ENCODE data around the gene CTNNA3.

Gene CTNNA3

DNA sequence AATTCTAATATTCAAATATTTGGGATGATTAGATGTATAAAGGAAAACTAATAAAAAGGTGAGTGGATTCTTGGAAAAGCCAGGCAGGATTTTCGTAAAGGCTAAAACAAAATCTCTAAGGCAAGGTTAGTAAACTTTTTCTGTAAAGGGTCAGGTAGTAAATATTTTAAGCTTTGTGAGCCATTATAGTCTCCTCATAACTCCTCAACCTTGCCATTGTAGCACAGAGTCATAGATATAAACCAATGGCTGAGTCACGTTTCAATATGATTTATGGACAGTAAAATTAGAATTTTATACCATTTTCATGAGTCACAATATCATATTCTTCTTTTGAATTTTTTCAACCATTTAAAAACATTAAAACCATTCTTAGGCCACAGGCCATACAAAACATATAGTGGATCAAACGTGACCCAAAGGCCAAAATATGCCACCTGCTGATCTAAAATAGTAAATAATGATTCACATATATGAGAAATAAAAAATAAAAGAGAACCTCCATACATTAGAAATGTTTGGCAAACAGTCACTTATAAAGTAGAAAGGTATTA lies 1422.0 kb downstream of the CTNNA3 start:
- no peak for DNase-seq

DNA sequence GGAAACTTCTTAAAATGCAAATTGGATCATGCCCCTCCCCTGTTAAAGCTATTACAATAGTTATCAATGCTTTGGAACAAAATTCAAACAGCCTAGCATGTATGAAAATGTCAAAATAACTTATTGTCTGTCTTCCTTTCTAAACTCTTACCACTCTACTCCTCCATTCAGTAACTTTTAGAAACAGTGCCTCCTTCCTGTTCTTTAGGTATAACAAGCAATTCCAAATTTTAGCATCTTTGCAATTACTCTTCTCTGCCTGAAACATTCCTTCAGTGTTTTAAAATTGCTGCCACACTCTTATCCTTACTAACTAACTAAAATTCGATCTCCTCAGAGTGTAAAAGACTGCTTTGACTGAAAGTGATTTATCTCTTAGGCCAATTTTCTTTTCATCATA lies 1430.6 kb downstream of the CTNNA3 start:
- DNase-seq = no peak

DNA sequence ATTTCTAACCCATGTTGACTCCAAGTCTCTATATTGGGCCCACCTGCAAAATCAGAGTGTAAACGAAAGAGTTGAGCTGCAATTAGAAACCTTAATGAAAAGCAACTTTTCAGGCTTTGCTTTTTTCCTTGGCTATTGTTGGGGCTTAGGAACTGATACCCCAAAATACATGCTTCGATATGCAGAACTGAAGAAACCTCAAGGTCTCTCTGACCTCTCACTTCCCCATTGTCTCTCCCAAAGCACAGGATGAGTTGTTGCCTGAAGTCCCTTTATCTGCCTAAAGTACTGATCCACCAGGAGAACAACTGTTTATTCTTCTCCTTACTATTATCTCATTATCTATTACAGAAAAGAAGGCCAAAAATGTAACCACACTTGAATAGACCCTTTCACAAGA lies 1436.2 kb downstream of the CTNNA3 start:
- DNase-seq = no peak

DNA sequence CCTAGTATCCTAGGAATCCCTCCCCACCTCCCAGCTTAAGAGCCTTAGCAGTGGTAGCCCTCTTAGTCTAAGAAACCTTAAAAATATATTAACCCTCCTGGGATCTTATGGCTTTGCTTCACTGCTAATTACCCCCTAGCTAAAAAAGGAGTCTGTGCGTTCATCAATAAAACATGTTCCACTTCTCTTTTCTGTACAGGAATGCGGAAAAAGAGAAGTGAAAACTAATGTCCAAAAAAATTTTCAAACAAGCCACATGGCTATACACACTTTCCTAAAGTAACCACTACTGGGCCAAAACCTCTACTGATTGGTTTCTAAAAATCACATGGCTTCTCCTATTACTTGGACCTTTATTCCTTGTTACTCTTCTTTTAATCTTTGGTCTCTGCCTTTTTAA lies 1437.3 kb downstream of the CTNNA3 start:
- no peak for DNase-seq

DNA sequence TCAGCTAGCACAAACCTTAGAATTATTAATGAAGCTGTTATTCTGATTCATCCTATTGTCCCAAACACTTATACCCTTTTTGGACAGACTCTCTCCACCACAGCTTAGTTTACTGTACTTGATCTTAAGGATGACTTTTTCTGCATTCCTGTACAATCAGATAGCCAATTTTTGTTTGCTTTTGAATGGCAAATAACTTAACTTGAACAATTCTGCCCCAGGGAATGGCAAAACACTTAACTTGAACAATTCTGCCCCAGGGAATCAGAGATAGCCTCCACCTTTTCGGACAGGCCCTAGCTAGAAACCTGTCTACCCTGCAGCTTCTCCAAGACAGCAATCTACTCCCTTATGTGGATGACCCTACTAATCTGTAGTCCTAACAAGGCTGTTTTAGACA lies 1438.2 kb downstream of the CTNNA3 start:
- no peak for DNase-seq

DNA sequence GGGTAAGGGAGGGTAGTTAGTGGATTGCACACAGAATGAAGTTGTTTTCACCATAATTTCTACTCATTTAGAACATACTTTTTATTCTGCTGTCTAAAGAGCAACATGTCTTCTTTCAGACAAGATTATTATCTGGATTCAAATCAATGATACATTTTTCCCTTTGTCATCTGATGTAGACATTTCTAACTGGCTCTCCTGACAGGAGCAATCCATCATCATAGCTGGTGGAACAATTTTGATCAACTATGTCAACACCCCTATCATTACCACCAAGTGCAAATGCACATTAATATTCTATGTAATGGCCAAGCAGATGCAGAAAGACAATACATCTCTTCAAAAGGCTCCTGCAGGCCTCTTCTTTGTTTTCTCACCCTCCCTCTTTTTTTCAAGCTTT lies 1443.0 kb downstream of the CTNNA3 start:
- DNase-seq = no peak

DNA sequence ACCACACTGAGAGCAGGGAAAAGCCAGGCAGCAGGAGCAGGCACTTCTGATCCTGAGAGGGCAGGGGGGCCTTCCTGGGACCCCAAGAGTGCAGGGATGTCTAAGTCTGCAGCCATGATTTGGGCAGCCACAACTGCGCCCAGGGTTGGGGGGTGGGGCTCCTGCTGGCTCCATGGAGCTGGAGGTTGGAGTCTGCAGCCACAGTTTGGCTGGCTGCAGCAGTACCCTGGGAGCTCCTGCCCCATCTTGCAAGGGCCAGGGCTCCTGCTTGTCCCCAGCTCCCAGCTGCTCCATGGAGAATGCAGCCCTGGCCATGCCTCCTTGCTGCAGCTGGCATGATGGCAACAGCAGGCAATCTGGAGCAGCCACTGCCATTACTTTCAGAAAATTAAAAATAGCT lies 1449.8 kb downstream of the CTNNA3 start:
- no peak for DNase-seq

DNA sequence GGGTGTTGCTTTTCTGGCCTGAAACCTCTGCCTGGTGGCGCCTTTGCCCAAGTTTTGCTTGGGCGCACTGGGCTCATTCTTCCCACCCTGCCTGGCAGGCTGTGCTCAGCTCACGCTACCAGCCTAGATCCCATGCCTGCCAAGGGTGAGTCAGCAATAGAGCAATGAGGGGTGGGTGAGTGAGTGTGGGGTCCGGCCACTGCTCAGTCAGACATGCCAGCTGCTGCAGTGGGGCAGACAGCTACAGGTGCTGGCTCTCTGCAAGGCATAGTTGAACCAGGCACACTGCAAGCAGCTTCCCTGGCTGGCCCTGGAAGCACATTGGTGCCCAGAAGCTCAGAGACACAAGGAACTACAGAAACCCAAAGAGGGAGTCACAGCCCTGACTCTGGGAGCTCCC lies 1451.0 kb downstream of the CTNNA3 start:
- DNase-seq = no peak

DNA sequence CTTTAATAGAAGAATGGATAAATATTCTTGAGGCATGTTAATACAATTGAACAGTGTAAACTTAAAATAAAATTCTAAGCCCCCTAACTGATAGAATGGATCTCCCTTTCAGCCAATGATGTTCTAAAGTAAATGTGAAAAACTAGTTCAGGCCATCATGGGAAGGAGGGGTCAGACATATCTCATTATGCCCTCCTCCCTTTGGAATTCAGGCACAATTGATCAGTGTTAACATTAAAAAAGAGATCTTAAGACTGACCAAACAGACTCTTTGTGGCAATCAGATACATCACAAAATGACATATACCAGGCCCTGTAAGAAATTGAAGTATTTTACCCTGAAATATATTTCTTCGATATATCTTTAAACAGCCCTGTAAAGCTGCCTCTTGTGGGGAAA lies 1453.1 kb downstream of the CTNNA3 start:
- DNase-seq = no peak

DNA sequence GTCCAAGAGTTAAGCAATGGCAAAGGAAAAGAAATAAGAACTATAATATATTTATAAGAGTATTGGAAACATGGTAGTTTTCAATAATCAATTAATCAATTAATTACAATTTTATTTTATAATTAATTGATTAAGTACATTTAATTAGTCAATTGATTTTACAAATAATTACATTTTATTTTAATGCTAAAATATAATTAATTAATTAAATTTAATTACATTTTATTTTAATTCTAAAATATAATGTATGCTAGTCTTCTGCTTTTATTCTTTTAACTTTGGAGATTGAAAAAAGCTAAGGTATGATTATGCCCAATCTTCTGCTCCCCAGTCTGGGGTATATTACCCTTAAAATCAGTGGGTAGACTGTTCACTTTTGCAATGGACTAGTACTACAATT lies 1456.9 kb downstream of the CTNNA3 start:
- DNase-seq = no peak

DNA sequence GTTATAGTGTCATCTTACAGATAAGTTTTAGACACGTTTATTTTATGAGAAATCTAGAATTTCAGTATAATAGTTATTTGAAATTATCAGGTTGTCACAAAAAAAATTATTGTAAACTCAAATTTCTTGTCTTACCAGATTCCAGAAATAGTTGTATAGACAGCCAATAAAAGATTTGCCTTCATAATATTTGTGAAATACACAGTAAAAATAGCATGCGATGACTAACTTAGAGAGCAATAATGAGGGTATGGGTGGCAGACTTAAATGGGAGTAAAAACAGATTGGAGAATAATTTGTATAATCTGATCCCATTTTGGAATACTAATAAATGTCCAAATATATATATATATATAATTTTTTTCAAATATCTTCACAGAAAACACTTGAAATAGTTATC lies 1457.7 kb downstream of the CTNNA3 start:
- no peak for DNase-seq

DNA sequence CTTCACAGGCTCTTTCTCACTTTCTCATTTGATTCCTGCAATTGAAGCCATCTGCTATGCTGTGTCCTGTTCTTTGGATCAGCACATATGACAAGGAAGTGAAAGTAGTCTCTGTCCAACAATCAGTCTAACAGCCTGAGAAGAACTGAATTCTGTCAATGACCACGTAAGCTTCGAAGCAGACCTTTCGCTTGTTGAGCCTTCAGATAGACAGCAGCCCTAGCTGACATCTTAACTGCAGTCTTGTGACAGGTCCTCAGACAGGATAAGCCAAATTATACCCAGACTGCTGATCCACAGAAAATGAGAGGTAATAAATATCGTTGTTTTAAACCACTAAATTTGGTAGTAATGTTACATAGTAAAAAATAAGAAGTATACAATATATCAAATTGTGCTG lies 1461.1 kb downstream of the CTNNA3 start:
- no peak for DNase-seq

DNA sequence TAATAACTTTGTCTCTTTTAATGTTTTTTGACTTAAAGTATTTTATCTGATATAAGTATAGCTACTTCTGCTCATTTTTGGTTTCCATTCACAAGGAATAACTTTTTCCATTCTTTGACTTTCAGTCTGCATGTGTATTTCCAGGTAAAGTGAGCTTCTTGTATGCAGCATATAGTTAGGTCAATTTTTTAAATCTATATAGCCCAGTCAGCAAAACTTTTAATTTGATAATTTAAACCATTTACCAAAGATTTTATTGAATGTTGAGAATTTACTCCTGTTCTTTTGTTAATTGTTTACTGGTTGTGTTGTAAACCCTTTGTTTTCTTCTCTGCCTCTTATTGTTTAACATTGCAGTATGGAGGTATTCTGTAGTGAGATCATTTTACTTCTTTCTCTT lies 1467.1 kb downstream of the CTNNA3 start:
- no peak for DNase-seq

DNA sequence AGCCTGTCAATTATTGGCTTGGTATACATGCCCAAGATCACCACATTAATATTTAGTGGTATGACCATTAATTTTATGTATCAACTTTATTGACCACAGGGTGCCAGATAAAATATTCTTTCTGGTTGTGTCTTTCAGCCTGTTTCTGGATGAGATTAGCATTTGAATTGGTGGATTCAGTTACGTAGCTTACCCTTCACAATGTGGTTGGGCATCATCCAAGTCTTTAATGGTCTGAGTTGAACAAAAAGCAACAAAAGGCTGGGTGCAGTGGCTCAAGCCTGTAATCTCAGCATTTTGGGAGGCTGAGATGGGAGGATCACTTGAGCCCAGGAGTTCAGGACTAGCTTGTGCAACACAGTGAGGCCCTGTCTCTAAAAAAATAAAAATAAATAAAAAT lies 1472.3 kb downstream of the CTNNA3 start:
- no peak for DNase-seq

DNA sequence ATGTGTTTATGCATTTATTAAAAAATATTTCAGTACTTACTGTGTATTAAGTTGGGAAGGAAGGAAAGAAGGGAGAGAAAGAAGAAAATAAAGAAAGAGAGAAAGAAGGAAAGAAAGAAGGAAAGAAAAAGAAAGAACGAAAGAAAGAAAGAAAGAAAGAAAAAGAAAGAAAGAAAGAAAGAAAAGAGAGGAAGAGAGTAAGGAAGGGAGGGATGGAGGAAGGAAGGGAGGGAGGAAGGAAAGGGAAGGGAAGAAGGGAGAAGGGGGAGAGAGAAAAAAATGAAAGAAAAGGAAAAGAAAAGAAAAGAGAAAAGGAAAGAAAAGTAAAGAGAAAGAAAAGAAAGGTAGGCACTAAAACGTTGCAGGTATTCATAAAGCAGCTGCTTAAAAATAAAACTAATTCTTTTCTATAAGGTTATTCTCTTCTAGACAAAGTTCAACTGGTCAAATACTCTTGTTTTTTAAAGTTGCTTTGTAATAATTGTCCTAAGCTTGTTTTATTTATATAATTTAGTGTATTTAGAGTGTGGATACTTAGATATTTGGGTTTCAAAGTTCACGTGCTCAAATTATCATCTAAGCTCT lies 1473.4 kb downstream of the CTNNA3 start:
- DNase-seq = no peak

DNA sequence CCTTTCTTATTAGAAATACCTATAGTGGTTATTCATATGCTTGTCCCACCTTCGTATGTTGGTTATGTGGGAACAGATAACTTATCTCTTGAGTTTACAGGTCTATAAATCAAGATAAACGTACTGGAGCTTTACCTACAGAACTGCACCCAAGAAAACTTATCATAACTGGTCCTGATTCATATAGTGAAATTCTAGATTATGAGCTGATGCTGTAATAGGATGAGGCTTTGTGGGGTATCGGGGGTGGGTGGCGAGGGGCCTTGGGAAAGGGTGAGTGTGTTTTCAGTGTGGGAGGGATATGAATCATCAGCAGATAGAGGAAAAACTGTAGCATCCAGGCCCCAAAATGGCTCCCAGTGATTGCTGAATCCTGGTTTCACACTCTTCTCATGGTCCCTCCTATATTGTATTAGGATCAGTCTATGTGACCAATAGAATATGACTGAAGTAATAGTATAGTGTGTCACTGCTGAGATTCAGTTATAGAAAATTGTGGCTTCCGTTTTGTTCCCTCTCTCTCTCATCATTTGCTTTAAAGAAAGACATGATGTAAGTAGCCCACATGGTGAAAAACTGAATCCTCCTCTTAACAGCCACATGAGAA lies 1476.9 kb downstream of the CTNNA3 start:
- DNase-seq = no peak

DNA sequence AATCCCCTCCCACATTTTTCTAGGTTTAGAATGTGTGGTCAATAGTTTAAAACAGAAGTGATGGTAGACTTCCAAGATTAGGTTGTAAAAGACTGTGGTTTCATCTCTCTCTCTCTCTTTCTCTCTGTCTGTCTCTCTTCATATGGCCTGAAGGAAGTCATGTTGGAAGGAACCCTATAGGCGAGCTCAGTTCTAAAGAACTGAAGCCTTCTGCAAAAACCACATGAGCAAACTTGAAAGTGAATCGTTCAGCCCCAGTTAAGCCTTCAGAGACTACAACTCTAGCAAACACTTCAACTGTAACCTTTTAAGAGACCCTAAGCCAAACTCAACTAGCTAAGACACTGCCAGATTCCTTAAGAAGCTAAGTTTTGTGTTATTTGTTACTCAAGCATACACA lies 1477.7 kb downstream of the CTNNA3 start:
- no peak for DNase-seq

DNA sequence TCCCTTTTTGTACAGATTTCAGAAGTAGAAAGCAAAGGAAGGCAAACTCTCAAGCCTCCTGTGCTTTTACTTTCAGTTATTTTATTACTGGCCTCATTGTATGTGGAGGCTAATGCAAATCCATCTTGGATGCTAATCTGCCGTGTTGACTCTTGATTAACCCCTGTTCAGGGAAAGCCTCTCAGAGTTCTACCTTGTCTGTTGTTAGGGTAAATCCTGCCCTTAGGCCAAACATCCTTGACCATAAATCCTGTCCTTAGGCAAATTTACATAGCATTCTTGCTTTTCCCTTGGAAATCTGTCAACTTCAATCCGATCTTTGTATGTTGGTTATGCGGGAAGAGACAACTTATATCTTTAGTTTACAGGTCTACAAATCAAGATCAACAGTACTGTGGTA lies 1480.1 kb downstream of the CTNNA3 start:
- no peak for DNase-seq

DNA sequence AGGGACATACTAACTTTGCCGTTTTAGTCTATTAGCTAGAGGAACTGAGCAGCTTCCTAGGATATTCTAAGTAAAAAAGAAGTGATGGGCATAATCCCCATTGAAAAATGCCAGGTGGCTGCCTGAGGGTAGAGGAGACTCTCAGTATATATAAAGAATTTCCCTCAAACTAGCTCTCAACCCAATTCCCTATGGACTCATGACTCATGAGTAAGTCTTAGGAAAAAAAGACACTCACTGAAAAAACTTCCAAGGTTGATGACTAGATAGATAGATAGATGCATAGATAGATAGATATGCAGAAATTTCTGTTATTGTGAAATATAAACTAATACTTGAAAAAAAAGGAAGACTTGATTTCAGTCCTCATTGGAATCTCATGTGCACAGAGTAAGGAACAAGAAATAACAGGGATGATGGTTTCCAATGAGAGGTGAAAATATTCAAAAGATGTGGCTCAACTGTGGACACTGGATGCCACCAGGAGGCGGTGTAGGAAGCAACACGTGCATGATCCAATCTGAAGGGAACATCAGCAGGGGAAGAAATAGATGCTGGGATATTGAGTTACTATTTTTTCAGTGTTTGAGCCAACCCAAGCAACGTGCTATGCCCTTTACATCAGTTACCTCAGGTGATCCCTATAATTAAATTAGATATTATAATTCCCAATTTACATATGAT lies 1481.1 kb downstream of the CTNNA3 start:
- DNase-seq = no peak

DNA sequence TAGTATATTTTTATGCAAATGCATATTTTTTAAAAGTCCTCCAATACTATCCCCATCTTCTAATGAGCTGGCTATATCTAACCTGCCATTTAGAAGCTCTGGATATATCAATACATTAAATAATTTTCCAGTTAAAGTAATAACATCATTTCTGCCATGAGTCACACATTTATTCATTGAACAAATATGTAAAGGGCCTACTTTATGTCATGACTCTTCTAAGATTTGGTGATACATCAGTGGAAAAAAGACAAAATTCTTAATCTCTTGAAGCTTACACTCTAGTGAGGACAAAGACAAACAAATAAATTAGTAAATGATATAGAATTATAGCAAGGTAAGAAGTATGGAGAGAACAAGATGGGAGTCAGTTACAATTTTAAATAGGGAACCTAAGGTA lies 1487.0 kb downstream of the CTNNA3 start:
- no peak for DNase-seq

DNA sequence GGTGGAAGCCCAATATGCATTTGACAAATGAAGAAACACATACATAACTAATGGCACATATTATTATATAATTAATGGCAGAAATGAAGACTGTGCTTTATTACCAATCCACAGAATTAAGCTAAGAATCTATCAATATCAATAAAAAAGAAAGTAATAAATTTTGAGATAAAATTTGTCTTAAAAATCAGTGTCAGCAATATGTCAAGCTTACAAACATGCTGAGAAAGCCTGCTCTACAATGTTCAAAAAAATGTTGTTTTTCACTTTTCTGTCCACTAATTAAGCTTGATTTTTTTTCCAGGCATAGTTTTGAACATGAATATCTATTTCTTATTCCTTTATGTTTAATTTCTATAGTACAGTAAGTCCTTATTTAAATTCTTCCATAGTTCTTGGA lies 1491.2 kb downstream of the CTNNA3 start:
- no peak for DNase-seq

DNA sequence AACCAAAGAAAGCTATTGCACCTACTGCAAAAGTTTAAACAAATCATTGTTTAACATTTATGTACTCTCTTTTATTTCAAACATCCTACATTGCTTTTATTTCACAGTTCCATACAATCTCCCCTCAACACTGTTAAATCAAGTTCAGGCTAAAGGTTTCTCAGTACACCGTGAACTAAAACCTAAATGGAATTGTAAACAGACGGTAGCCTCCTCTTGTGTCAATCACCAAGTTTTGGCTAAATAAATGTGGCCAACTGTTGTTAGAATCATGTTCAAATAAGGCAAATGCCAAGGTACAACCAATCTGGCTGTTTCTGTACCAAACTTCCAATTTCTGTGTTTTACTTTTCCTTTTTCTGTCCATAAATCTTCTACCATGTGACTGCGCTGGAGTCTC lies 1493.9 kb downstream of the CTNNA3 start:
- no peak for DNase-seq

DNA sequence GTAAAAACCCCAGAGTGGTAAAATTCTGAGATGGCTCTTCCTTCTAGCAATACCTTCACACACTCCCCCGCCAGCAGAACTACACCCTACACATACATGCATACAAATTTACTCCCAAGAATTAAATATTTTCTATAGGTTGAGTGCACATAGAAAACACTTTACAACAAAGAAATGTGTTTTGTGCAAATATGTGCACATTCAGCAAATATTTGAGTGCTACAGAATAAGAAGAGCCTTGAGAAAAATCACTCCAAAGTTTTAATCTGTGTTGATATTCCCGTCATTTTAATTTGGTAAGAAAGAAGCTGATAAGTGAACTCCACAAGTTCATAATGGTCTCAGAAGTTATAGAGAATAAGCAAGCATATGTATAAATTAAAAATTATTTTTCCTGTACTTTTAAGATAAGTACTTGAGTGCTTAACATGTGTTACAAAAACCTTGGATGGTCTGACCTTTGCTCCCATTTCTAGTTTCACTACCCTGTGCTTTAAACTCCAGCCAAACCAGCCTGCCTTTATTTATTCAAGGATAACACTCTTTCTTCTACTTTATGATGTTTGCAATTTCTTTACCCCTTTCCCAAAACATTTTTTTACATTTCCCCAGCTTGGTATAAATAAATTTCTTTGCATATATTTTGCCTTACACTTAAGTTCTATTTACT lies 1503.7 kb downstream of the CTNNA3 start:
- no peak for DNase-seq

DNA sequence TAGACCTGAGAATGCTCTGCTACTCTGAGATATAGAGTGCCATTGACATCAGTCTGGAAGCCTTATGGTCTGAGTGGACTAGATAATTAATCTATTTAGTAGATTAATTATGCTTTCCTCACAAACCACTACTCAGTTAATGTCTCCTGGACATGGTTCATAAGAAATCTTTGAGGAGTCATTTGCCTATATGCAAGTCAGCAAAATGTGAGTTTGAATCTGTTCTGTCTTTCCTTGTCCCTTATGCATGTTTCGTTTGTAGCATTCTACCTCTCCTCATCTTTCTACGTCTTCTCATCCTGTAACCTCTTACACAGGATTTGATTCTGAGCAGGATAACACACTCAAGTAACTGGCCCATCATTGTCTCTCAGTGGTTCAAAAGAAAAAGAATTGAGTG lies 1505.6 kb downstream of the CTNNA3 start:
- no peak for DNase-seq
